ENCODE data around the gene WNT6. TPM values are rescaled to one million over a fixed set of nuclear protein-coding genes. Genes with fewer than 3 reads are reported as not detected.

Gene WNT6
- total RNA-seq, 1 donor from 2014 or later: not detected

GRCh38 chr2:218896501-218897393 lies 37.1 kb downstream of the WNT6 start:
- H3K4me1 Mint-ChIP-seq (ENCODE audit: low read depth): peaks cover 44% of the 10 kb centered on the region
- peaks cover 4% of the 10 kb centered on the region for H3K9me3 Mint-ChIP-seq

GRCh38 chr2:218897394-218898108 lies 37.9 kb downstream of the WNT6 start:
- intact Hi-C loops (cut with micrococcal nuclease): loop anchor here (1.0 to 10.0 kb wide), 12 partner anchors 21 to 1673 kb away; partner anchors contain the start of genes CNOT9, CTDSP1, GMPPA and NHEJ1
- peaks cover 4% of the 10 kb centered on the region for H3K9me3 Mint-ChIP-seq
- H3K4me1 Mint-ChIP-seq (ENCODE audit: low read depth): peaks cover 44% of the 10 kb centered on the region
- no peak for DNase-seq (ENCODE audit: low spot score)
- no peak overlapping the region for H3K4me3 Mint-ChIP-seq
- peaks cover 57% of the 10 kb centered on the region for H3K27me3 Mint-ChIP-seq (ENCODE audit: insufficient read depth)
- no peaks in the 10 kb centered on the region for H3K36me3 Mint-ChIP-seq (ENCODE audit: low read depth)
- peak overlapping the region; percentile 37 for H3K27ac Mint-ChIP-seq

More at GRCh38 chr2:218896501-218897393, 37.1 kb downstream of the WNT6 start:
- Mint-ChIP-seq H3K4me3 (peak overlapping the region; percentile 63), H3K27me3 (ENCODE audit: insufficient read depth) (peaks cover 60% of the 10 kb centered on the region), H3K27ac (peak overlapping the region; percentile 86), H3K36me3 (ENCODE audit: low read depth) (no peaks in the 10 kb centered on the region)
- intact Hi-C loops (cut with micrococcal nuclease): loop anchor here (1.0 to 10.0 kb wide), 13 partner anchors 13 to 1672 kb away; partner anchors contain the start of genes BCS1L, CNOT9, CTDSP1 and GMPPA
- DNase-seq (ENCODE audit: low spot score): peak; percentile 84

- peak; percentile 71 for DNase-seq (ENCODE audit: low spot score)
- Mint-ChIP-seq H3K36me3 (ENCODE audit: low read depth) (no peaks in the 10 kb centered on the region), H3K27ac (peak overlapping the region; percentile 86), H3K4me3 (peak overlapping the region; percentile 73), H3K9me3 (peaks cover 4% of the 10 kb centered on the region), H3K4me1 (ENCODE audit: low read depth) (peaks cover 42% of the 10 kb centered on the region), H3K27me3 (ENCODE audit: insufficient read depth) (peaks cover 56% of the 10 kb centered on the region)
- intact Hi-C loops (cut with micrococcal nuclease): loop anchor here (1.0 to 10.0 kb wide), 9 partner anchors 22 to 1673 kb away; partner anchors contain the start of genes CNOT9, CTDSP1, GMPPA and USP37
Observed at GRCh38 chr2:218898109-218898878, 38.7 kb downstream of the WNT6 start.

- Mint-ChIP-seq H3K4me1 (ENCODE audit: low read depth) (peaks cover 34% of the 10 kb centered on the region), H3K36me3 (ENCODE audit: low read depth) (no peaks in the 10 kb centered on the region), H3K27ac (no peak overlapping the region), H3K4me3 (no peak overlapping the region), H3K27me3 (ENCODE audit: insufficient read depth) (peaks cover 50% of the 10 kb centered on the region), H3K9me3 (peaks cover 4% of the 10 kb centered on the region)
- no peak for DNase-seq (ENCODE audit: low spot score)
- intact Hi-C loops (cut with micrococcal nuclease): loop anchor here (5.0 to 10.0 kb wide), 7 partner anchors 63 to 1674 kb away; partner anchors contain the start of genes CNOT9, CTDSP1, GMPPA and USP37
Observed at GRCh38 chr2:218899147-218899546, 39.5 kb downstream of the WNT6 start.

GRCh38 chr2:218902427-218902826 lies 42.8 kb downstream of the WNT6 start:
- Mint-ChIP-seq H3K27me3 (ENCODE audit: insufficient read depth) (peaks cover 50% of the 10 kb centered on the region), H3K4me3 (no peak overlapping the region), H3K9me3 (no peaks in the 10 kb centered on the region), H3K27ac (no peak overlapping the region), H3K36me3 (ENCODE audit: low read depth) (no peaks in the 10 kb centered on the region), H3K4me1 (ENCODE audit: low read depth) (peaks cover 9% of the 10 kb centered on the region)
- DNase-seq (ENCODE audit: low spot score): no peak
- intact Hi-C loops (cut with micrococcal nuclease): no loop called here

GRCh38 chr2:218904176-218904575 lies 44.6 kb downstream of the WNT6 start:
- Mint-ChIP-seq H3K4me3 (no peak overlapping the region), H3K4me1 (ENCODE audit: low read depth) (peaks cover 12% of the 10 kb centered on the region), H3K27me3 (ENCODE audit: insufficient read depth) (peaks cover 48% of the 10 kb centered on the region), H3K36me3 (ENCODE audit: low read depth) (no peaks in the 10 kb centered on the region), H3K9me3 (no peaks in the 10 kb centered on the region), H3K27ac (no peak overlapping the region)
- DNase-seq (ENCODE audit: low spot score): no peak
- intact Hi-C loops (cut with micrococcal nuclease): no loop called here

- H3K4me1 Mint-ChIP-seq (ENCODE audit: low read depth): peaks cover 18% of the 10 kb centered on the region
- peak; percentile 78 for DNase-seq (ENCODE audit: low spot score)
- H3K9me3 Mint-ChIP-seq: no peaks in the 10 kb centered on the region
- H3K36me3 Mint-ChIP-seq (ENCODE audit: low read depth): no peaks in the 10 kb centered on the region
- intact Hi-C loops (cut with micrococcal nuclease): loop anchor here (1.0 to 2.0 kb wide), 4 partner anchors 13 to 236 kb away; partner anchors contain the start of genes RNF25, STK36 and TTLL4
- peak overlapping the region; percentile 79 for H3K4me3 Mint-ChIP-seq
- H3K27ac Mint-ChIP-seq: peak overlapping the region; percentile 78
- H3K27me3 Mint-ChIP-seq (ENCODE audit: insufficient read depth): peaks cover 28% of the 10 kb centered on the region
Observed at GRCh38 chr2:218908721-218909619, 49.4 kb downstream of the WNT6 start.

GRCh38 chr2:218910741-218911140 lies 51.1 kb downstream of the WNT6 start:
- Mint-ChIP-seq H3K4me1 (ENCODE audit: low read depth) (peaks cover 18% of the 10 kb centered on the region), H3K9me3 (no peaks in the 10 kb centered on the region), H3K4me3 (no peak overlapping the region), H3K27ac (no peak overlapping the region), H3K27me3 (ENCODE audit: insufficient read depth) (peaks cover 27% of the 10 kb centered on the region), H3K36me3 (ENCODE audit: low read depth) (no peaks in the 10 kb centered on the region)
- intact Hi-C loops (cut with micrococcal nuclease): no loop called here
- DNase-seq (ENCODE audit: low spot score): no peak

GRCh38 chr2:218920504-218920903 lies 60.9 kb downstream of the WNT6 start:
- H3K27ac Mint-ChIP-seq: no peak overlapping the region
- DNase-seq (ENCODE audit: low spot score): no peak
- H3K4me3 Mint-ChIP-seq: no peak overlapping the region
- H3K9me3 Mint-ChIP-seq: no peaks in the 10 kb centered on the region
- peaks cover 14% of the 10 kb centered on the region for H3K27me3 Mint-ChIP-seq (ENCODE audit: insufficient read depth)
- no peaks in the 10 kb centered on the region for H3K36me3 Mint-ChIP-seq (ENCODE audit: low read depth)
- intact Hi-C loops (cut with micrococcal nuclease): no loop called here
- no peaks in the 10 kb centered on the region for H3K4me1 Mint-ChIP-seq (ENCODE audit: low read depth)

Data from activated T-helper 1 cell treated with anti-CD3 and anti-CD28 coated beads, Interleukin-12 subunit alpha, Interleukin-12 subunit beta, Interleukin-2, Interleukin-4 antibody, amounts not matched to agents 30 ng/mL and 10 ng/mL and 1 ng/mL, durations not matched to agents 14 hours and 24 hours and 36 hours (primary cell).